Measurements from ENCODE around the gene DEAF1. TPM values are rescaled to one million over a fixed set of nuclear protein-coding genes. Genes with fewer than 3 reads are reported as not detected.

The DEAF1 gene
- total RNA-seq, 4 donors from 2014 or later: 31.1 to 57.0 (median 39.6) TPM

GRCh38 chr11:707817-708420, 12.9 kb upstream of the DEAF1 start:
- H3K4me3 ChIP-seq (ENCODE audit: low read depth, poor library complexity, severe bottlenecking): no peak overlapping the region
- 57 to 81% methylated on average over 11 to 15 of the region's 16 CpGs for WGBS, 2 donors
- DNase-seq (ENCODE audit: low spot score in 2 of 2): no peak
- TF ChIP-seq POLR2A (IDR thresholded peaks at IDR 0.05) (no peak), CTCF (IDR thresholded peaks at IDR 0.05) (no peak)
- intact Hi-C loops (cut with DNase I; ENCODE audit: low total_unique reads): no loop called here

DNA sequence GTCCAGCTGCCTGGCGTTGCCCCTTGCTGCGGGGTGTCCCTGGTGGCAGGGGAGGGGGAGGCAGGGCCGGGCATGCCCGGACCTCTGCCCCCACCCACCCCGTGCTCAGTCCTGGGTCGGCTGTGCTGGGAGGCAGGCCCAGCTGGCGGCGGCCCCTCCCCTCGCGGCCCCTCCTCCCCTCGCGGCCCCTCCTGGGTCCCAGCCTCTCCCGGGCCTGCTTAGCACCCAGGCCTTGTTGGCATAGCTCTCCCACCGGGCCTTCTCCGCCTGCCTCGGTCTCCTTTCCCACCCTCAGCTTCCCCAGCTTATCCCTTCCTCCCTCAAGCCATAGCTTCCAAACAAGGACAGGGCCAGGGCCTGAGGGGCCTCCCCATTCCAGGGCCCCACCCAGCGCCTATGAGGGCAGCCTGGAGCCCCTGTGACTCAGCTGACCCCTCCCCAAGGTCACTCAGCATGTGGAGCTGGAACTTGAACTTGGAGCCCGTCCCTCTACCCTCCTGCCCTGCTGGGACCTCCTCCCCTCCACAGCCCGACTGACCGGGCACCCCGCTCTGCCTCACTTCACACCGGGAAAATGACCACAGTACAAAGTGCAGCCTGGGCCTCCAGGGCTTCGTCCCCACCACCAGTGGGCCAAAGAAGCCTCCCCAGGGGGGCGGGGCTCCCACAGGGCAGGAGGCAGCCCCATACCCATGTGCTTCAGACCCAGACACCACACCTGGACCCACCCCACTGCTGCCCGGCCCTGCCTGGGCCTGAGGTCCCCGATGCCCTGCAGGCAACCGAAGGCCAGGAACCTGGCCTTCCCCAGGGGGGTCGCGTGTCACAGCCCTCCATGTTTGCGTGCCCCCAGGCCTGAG, 12.2 kb upstream of the DEAF1 start:
- no peak for DNase-seq (ENCODE audit: low spot score in 2 of 2)

GRCh38 chr11:706439-706956, 11.5 kb upstream of the DEAF1 start:
- intact Hi-C loops (cut with DNase I; ENCODE audit: low total_unique reads): no loop called here
- DNase-seq (ENCODE audit: low spot score in 2 of 2): no peak
- WGBS, 2 donors: 34% methylated on average over 4 of the region's 22 CpGs; no CpG with 5 or more reads in 1 of the 2 donors
- TF ChIP-seq POLR2A (IDR thresholded peaks at IDR 0.05): no peak
- no peak for TF ChIP-seq CTCF (IDR thresholded peaks at IDR 0.05)
- peak overlapping the region; percentile 44 for H3K4me3 ChIP-seq (ENCODE audit: low read depth, poor library complexity, severe bottlenecking)

More for the DNA sequence above, 12.2 kb upstream of the DEAF1 start:
- H3K4me3 ChIP-seq (ENCODE audit: low read depth, poor library complexity, severe bottlenecking): peak overlapping the region; percentile 44
- TF ChIP-seq POLR2A (IDR thresholded peaks at IDR 0.05) (no peak), CTCF (IDR thresholded peaks at IDR 0.05) (peak in 1 of 3 donors; percentile 31)
- 29 to 30% methylated on average over 21 to 30 of the region's 30 CpGs for WGBS, 2 donors
- intact Hi-C loops (cut with DNase I; ENCODE audit: low total_unique reads): no loop called here

DNA sequence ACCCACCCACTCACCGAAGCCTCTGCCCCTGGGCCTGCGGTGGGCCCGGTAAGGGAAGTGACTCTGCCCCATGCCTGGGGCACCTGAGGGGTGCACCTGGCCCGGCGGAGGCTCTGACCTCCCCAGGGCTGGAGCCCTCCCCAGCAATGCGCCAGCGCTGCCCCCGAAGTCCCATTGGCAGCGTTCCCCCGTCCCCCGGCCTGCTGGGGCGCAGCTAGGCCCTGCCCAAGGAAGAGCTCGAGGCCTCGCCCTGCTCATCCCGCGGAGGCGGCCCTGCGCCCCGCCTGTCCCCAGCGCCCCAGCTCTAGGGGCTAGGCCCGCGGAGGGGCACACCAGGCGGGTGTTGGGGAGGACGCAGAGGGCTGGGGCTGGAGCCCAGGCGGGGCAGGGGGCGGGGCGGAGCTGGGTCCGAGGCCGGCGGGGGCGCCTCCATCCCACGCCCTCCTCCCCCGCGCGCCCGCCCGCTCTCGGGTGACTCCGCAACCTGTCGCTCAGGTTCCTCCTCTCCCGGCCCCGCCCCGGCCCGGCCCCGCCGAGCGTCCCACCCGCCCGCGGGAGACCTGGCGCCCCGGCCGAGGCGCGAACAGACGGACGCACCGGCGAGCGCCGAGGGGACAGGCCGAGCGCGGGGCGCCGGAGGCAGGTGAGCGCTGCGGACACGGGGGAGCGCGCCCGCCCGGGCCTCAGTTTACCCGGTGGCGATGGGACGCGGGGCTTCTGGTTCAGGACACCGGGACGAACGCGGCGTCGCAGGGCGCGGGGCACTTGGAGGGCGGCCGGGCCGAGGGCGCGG, 10.8 kb upstream of the DEAF1 start, which contains the start of gene EPS8L2:
Gene EPS8L2 (plus strand): TSS at position 586 of the 793 bp plus-strand sequence. CDS start 3,177 bp downstream, outside the sequence.
- H3K4me3 ChIP-seq (ENCODE audit: low read depth, poor library complexity, severe bottlenecking): peak within 1 kb of the TSS; percentile 44
- WGBS, 2 donors: 3 to 7% methylated on average over 29 to 50 of the region's 90 CpGs
- DNase-seq (ENCODE audit: low spot score in 2 of 2): no peak
- intact Hi-C loops (cut with DNase I; ENCODE audit: low total_unique reads): no loop called here
- TF ChIP-seq CTCF (IDR thresholded peaks at IDR 0.05): no peak
- TF ChIP-seq POLR2A (IDR thresholded peaks at IDR 0.05): no peak

DNA sequence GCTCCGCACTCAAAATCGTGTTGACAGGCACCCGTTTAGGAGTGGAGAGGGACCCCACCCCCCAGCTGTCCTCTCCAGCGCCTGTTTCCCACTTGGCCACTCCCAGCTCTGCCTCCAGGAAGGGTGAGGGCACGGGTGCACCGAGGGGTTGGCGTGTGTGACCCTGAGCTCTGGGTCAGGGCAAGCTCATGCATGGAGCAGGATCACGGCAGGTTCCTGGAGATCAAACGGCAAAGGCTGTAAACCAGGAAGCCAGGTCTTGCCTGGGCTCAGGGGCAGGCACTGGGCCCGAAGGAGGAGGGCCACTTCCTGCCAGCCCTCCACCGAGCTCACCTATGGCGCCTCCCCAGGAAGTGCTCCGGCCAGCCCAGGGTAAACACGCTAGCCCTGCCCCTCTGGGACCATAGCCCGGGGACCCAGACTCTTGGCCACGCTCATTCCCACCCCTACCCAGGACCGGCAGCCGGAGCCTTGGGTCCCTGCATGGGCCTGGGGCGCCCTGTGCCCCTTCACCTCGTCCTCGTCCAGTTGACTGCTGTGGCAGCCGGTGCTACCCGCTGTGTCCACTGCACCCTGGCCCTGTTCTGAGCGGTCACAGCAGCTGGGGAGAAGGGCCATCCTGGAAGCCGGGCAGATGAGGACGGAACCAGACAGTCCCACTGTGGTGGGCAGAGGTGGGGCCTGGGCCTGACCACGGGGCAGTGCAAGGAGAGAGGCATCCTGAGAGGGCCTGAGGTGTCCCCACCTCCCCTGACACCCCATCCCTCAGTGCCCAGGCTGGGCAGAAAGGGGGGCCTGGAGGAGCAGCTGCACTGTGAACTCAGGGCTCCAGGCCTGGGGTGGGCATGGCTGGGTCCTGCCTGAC, 10.0 kb upstream of the DEAF1 start:
- intact Hi-C loops (cut with DNase I; ENCODE audit: low total_unique reads): no loop called here
- 46 to 55% methylated on average over 20 to 26 of the region's 27 CpGs for WGBS, 2 donors
- TF ChIP-seq POLR2A (IDR thresholded peaks at IDR 0.05): no peak
- peak in 1 of 3 donors; percentile 16 for TF ChIP-seq CTCF (IDR thresholded peaks at IDR 0.05)
- DNase-seq (ENCODE audit: low spot score in 2 of 2): no peak
- no peak overlapping the region for H3K4me3 ChIP-seq (ENCODE audit: low read depth, poor library complexity, severe bottlenecking)

Data from lower leg skin (tissue), 4 donors.